Activated T-helper 1 cell treated with anti-CD3 and anti-CD28 coated beads, Interleukin-2, amount 50 U/mL, for 16 hours (primary cell): ENCODE data around the gene MPST.

Source experiments
- DNase-seq, 2 donors: peaks; one replicate each; pipeline ENCODE4 v3.0.0-alpha.2; 2020; ENCODE audit warnings: low read depth in 1 of 2, low spot score in 1 of 2

Gene MPST

DNA sequence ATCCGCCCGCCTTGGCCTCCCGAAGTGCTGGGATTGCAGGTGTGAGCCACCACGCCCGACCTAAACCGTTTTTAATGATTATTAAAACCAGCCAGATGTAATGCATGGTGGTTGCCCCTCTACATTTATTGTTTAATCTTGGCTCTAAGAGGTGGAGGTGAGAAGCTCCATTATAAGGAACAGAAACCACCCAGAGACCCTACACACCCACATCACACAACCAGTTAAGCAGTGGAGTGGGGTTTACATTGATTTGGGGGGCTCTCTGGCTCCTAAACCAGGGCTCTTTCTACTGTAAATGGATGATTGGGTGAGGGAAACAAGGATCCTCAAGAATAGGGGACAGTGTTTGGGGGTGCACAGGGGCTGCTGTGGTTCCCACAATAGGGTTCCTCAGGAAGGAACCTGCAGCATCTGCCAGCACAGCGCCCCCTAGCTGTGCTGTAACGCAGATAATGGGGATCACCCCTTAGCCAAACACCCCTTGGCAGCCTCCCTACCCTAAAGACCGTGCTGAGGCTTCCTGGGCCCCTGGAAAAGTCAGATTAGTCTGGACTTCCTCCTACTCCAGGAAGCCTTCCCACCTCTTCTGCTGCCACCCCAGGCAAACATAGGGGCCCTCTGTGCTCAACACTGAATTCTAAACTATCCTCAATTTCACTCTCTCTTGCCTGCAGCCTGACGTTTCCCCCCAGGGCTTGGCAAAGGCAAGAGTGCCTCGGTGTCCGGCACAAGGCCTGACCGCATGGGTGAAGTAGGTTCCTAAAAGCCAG lies 2.4 kb downstream of the MPST start:
- peak; percentile 22 to 24 for DNase-seq

DNA sequence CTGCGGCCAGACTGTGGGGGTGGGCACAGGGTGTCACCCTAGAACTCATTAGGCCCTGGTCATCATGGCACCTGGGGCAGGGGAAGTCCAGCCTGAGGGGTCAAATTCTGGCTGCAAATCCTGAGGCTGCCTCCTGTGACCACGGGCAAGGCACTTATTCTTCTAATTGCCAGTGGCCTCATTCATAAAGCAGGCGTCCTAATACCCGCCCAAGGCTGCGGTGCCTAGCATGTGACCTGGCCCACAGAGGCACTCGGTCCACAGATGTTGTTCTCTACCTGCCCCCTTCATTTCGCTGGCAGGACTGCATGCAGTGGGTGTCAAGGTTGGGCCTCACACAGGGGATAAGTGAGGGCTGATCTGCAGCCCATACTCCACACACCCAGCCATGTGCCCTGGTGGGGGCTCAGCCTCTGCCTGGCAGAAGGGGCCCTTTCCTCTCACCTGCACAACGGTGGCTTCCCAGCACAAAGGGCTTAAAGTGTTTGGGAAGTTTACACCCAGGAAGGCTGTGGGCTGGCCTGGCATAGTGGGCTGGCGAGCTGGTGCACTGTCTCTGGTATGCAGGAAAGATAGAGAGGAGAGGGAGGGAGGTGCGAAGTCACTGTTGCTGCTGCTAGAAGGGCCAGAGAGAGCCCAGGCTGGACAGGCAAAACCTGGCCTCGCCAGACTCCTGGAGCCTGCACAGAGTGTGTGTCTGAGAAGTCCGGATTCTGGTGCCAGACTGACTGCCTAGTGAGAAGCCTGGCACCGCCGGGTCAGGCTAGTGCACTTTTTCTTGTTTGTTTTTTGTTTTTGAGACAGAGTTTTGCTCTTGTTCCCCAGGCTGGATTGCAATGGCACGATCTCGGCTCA lies 3.2 kb downstream of the MPST start:
- no peak for DNase-seq

DNA sequence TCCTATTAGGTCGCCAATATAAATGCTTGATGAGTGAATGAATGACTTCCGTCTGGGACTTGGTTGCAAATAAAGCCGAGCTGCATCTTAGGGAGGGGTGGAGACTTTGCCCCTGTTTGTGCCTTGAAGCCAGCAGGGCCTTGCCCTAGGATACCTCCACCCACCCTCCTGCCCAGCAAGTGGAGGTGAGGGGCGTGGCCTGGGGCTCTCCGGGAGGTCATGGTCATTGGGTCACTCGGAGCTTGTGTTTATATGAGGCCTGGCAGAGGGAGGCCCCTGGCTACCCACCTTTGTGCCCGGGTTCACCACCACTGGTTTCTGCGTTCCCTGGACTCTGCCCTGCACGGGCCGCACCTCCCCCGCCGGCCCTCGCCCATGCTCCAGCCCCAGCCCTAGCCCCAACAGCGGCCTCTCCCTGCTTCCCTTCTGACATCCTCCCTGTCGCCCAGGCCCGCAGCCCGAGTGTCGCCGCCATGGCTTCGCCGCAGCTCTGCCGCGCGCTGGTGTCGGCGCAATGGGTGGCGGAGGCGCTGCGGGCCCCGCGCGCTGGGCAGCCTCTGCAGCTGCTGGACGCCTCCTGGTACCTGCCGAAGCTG lies 4.3 kb downstream of the MPST start:
- DNase-seq, result no peak

DNA sequence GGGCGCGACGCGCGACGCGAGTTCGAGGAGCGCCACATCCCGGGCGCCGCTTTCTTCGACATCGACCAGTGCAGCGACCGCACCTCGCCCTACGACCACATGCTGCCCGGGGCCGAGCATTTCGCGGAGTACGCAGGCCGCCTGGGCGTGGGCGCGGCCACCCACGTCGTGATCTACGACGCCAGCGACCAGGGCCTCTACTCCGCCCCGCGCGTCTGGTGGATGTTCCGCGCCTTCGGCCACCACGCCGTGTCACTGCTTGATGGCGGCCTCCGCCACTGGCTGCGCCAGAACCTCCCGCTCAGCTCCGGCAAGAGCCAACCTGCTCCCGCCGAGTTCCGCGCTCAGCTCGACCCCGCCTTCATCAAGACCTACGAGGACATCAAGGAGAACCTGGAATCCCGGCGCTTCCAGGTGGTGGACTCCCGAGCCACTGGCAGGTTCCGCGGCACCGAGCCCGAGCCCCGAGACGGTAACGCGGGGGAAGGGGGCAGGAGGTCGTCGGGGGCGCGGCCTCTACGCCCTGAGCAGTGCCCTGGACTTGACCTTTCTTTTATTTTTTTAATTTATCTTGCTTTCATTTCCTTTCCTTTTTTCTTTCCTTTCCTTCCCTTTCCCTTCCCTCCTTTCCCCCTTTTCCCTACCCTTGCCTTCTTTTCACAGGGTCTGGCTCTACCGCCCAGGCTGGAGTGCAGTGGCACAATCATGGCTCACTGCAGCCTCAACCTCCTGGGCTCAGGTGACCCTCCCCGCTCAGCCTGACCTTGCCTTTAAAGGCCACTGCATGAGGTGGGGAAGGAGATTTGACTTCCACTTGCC lies 5.0 kb downstream of the MPST start:
- DNase-seq, result no peak

DNA sequence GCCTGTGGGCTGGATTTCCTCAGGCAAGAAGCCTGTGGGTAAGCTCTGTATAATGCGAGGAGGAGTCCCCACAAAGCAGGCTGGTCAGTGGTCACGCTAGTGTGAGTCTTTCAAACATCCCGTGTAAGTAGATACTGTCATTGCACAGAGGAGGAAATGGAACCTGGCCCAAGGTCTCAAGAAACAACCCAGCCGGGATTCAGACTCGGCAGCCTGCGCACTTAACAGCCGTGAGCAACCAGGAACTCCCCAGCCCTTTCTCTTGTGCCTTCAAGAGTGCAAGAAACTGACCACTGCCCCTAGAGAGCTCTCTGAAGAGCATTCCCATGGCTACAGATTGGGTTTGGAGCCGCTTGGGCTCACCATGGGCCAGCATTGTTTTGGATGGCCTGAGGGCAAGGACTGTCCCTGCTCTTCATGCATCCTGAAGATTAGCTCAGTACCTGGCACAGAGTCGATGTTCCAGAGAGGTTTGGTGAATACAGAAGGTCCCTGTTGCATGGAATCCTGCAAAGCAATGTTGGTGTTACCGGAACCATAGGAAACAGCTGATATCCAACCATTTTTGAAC lies 6.0 kb downstream of the MPST start:
- no peak for DNase-seq

DNA sequence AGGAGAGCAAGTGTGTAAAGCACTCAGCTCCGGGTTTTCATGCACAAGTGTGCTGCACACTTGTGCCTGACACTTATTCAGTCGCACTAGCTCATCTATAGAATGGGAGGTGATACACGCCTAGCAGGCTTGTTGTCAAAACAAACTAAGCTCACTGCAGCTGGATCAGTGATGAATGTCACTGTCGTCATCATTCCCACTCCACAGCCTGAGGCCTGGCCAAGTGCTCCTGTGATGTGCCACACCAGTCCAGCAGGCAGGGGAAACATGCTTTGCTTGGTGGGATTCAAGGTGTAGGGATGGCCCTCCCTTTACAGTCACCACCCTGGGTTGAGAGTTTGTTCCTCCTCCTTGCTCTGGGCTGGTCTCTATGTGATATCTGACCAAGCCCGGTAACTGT lies 6.8 kb downstream of the MPST start:
- DNase-seq, result no peak

DNA sequence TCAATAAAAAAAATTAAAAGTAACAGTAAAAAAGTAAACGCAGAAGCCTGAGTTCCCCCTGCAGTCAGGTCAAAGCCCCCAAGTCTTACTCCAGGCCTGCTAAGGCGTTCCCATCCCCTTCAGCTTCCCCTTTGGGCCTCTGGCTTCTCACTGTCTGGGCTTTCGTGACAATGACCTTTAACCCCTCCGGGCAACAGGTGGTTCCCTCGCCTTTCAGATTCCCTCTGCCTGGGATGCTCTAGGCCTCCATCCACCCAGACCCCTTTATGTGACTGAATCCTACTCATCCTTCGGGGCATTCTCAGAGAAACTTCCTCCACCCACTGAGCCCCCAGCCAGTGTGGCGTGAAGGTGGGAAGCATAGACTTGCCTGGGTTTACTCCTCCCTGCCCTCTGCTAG lies 8.0 kb downstream of the MPST start:
- no peak for DNase-seq

DNA sequence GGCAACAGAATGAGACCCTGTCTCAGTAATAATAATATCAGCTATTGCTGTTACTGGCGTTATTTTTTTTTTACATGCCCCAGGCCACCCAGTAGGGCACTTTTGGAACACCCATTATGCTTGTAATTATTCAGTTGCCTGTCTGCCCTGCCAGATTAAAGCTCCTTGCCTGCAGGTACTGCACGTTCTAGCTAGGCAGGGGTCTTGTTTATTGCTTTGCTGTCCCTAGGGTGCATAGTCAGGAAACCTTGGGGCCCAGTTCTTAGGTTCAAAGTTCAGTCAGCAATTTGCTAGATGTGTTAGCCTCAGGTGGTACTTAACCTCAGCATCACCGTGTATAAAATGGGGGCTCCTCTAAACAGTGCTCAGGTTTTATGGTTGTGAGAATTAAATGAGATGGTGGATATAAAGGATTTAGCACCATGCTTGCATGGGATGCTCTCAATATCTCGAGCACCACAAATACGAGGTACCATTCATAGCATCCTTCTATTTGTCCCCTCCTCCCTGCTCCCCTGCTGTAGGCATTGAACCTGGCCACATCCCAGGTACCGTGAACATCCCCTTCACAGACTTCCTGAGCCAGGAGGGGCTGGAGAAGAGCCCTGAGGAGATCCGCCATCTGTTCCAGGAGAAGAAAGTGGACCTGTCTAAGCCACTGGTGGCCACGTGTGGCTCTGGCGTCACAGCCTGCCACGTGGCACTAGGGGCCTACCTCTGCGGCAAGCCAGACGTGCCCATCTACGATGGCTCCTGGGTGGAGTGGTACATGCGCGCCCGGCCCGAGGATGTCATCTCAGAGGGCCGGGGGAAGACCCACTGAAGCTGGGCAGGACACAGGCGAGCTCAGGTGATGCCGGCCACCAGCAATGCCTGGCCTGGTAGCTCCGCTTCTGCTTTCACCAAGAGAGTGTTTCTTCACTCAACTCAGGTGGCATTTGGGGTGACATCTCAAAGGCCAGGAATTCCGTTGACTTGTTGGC lies 9.4 kb downstream of the MPST start:
- no peak for DNase-seq

DNA sequence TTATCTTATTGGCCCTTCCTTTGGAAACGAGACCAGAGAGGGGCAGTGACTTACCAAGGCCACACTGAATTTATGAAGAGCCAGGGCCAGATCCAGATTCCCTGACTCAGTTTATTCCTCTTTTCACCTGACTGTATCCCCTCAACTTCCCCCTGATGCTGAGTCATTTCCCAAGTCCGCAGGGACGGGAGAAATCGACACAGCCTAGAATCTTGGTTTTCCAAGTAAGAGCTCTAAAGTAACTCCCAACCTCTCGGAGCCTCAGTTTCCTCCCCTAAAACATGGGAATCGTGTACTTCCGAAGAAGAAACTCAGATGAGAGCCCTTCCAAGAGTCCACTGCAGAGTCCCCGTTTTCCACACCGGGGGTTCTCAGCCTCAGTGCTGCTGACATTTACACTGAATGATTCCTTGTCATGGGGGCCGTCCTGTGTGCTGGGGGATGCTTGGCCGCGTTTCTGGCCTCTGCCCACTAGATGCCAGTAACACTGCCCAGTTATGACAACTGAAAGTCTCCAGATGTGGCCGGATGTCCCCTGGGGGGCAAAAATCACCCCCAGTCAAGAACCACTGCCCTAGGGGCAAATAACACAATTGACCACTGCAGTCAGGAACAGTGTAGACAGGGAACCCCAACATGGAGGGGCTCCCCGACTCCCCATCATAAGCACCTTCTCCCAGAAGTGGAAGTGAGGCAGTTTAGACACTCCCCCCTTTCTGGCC lies 11.2 kb downstream of the MPST start:
- no peak for DNase-seq

DNA sequence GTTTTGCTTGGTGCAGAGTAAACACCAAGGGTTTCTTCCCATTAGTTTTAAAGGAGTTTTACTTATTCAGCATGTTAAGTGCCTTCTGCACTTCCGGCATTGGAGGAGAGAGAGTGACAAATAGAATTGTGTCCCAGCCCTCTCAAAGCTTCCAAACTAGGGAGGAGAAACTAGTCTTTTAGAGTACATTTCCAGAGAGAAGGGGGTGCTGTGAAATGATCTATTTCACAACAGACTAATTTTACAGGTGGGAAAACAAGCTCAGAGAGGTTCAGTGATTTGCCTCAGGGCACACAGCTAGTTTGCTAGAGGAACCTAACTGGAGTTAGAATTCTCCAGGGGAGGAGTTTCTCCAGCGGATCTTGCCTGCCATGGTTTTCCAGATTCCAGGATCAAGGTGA lies 12.6 kb downstream of the MPST start:
- no peak for DNase-seq

DNA sequence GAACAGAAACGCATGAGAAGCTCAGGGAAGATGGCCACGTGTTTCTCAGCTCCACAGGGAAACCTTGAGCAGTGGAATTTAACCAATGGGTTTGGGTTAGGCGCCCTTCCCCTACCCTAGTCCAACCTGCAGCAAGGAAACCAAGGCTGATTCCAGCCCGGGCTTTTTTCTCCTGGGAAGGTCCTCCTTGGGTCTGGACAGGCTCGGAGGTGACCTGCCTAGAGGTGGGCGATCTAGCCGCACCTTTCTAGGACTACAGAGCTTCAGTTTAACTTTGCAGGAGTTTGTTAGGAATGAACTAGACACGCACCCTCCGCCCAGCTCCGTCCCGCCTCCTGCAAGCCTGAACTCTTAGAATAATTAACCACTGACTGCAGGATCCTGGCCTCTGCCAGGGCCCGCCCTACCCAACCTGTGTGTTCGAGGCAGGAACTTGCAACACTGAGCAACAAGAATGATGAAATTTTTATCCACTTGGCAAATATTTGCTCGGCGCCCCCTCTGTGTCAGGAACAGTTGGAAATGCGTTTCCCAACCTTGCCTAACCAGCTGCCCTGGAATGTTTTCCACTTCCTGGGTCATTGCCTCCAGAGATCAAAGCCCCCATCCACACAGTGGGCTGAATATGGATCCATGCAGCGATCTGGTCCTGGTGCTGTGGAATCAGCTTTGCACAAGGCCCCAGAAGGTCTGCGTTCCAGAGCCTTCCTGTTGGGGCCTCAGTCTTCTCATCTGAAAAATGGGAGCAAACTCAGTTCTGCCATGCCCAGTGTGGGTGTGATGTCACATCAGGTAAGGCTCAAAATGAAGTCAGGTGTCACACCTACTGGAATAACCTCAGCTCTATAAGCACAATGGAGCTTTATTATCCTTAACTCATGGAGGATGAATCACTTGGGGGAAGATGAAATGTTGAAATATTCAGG lies 13.3 kb downstream of the MPST start:
- DNase-seq, result no peak

DNA sequence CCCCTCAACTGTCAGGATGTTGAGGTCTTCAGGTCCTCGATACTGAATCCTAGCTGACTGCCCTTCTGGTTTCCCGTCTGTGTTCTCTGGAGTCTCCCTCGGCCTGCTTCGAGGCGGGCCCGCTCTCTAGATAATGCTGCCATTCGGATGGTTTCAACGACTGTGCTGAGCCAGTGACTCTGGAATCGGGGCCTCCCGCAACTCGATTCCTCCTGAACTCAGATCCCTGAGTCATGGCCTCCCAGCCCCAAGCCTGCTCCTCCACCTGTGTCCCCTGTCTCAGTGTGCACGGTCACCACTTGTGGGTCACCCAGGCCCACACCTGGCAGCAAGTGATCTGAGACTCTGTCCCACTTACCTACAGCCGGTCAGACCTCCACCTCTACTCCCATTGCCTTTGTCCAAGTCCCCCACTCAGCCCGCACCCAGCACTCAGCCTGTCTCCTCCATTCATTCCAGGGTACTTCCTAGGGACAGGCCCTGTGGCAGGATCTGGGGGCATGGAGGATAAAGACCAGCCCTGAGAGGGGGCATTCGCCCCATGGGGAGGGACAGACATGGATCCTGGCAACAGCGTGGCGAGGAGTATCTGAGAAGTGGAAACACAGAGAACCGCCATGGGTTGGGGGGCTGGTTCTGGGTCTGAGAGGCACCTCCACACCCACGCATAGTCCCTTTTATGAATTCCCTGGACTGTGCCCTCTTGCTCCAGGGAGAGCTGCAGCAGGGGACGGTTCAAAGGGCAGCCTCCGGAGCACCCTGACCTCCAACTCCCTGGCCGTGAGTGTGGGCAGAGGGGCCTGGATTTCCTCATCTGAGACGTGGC lies 14.3 kb downstream of the MPST start:
- no peak for DNase-seq

DNA sequence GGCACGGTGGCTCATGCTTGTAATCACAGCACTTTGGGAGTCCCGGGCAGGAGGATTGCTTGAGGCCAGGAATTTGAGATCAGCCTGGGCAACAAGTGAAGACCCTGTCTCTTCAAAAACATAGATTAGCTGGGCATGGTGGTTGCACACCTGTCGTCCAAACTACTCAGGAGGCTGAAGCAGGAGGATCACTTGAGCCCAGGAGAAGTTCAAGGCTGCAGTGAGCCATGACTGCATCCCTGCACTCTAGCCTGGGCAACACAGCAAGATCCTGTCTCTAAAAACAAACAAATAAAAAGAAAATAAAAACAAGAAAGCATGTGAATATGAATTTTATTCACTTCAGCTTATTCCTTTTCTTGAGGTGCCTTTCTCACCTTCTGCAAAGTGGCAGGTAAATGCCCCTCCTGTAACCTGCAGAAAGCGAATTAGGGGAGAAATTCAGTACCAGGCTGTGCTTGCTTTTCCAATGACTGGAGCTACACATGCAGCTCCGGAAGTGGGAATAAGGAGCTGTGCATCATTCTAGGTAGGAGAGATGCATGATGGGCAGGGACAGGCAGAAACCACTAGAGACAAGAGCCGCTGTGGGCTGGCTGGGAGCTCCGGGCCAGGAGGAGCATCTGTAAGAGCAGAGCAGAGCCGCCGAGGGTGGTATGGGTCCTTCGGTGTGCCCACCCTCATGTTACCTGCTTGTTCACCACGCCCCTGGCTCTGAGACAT lies 17.3 kb downstream of the MPST start:
- DNase-seq, result no peak

DNA sequence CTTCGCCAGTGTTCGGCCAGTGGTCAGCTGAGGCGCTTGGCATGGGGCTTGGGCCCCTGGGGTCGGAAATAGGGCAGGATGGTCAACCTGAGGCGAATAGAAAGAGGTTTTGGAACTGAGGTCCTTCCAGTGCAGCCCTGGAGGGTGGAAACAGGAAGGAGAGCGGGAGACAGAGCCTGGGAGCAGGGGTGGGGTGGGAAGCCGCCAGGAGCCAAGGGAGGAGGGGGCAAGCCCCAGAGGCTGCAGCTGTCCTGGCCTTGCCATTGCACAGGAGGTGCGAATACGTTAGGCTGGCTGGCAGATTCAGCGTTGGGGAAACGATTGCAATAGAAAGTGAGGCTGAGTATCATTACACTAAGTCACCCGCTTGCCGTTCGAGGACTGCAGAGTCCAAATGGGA lies 18.1 kb downstream of the MPST start:
- no peak for DNase-seq

DNA sequence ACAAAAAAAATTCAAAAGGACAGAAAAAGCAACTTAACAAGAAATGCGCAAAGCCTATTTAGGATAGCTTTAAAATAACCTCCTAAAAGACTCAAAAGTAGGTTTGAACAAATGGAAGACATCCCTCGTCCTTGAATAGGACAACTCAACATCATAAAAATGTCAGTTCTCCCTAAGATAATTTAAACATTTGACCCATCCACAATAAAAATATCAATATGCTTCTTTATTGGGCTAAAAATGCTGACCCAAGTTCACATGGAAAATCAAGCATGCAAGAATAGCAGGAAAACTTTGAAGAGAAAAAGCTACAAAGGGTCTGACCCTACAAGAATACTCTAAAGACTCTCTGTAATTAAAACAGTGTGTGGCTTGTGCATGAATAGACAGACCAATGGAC lies 19.9 kb downstream of the MPST start:
- DNase-seq, result no peak

DNA sequence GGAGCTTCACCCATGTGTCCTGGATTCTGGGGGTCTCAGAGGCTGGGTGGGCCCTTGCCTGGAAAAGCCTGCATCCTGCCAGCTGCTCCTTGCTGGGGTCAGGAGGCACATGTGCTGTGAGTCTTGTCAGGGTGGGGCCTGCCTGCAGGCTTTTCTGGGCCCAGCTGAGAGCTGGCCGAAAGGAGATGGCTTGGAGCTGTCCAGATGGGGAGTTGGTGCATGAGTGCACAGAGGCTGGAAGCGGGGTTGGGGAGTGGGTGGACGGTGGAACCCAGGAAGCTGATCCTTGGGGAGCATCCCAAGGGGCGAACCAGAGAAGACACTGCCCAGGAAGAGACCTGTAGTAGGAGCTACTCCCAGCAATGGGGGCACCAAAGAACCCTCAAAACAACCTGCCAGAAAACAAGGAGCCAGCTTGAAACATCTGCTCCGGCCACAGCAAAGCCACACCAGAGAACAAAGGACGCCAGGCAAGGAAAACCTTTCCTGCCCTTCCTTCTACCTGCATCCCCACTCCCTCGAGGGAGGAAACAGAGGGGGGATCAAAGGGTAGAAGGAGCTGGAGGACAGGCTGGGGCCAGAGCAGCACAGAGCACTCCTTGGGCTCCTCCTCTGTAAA lies 23.8 kb downstream of the MPST start:
- no peak for DNase-seq
